ENCODE measurements around the gene MAF. TPM values are rescaled to one million over a fixed set of nuclear protein-coding genes. Genes with fewer than 3 reads are reported as not detected.

MAF gene
- total and polyA plus RNA-seq, 2 experiments from 2014 or later: 0.91 to 2.5 TPM

GRCh38 chr16:79595931-79596450, 4.5 kb downstream of the MAF start:
- peaks cover 49% of the 10 kb centered on the region for H3K4me1 ChIP-seq (ENCODE audit: insufficient read depth)
- Mint-ChIP-seq H3K4me3 (no peak overlapping the region), H3K36me3 (ENCODE audit: low read depth) (no peaks in the 10 kb centered on the region; the same call in 2 of the 3 replicates), H3K27ac (no peak overlapping the region), H3K4me1 (peaks cover 56% of the 10 kb centered on the region), H3K9me3 (no peaks in the 10 kb centered on the region), H3K27me3 (ENCODE audit: insufficient read depth, low read depth, poor library complexity) (peaks cover 21% of the 10 kb centered on the region)
- H3K9me2 ChIP-seq (ENCODE audit: insufficient read depth): no peaks in the 10 kb centered on the region
- no peak for ATAC-seq
- H3K27ac ChIP-seq (ENCODE audit: low read depth): no peak overlapping the region
- no peak for DNase-seq (ENCODE audit: low spot score)
- TF ChIP-seq REST (IDR thresholded peaks at IDR 0.05; ENCODE audit: unreplicated experiment) (no peak), CREB1 (CRISPR knock-in tag; IDR thresholded peaks at IDR 0.05; ENCODE audit: low read depth) (no peak), ZNF462 (CRISPR knock-in tag; IDR thresholded peaks at IDR 0.05) (no peak), NANOG (IDR thresholded peaks at IDR 0.05; ENCODE audit: borderline replicate concordance) (no peak), JUNB (IDR thresholded peaks at IDR 0.05; ENCODE audit: unreplicated experiment) (no peak), STAT1 (IDR thresholded peaks at IDR 0.05; ENCODE audit: unreplicated experiment) (no peak)
- no peaks in the 10 kb centered on the region for H4K20me1 ChIP-seq (replicated peaks; ENCODE audit: insufficient read depth)
- peaks cover 26% of the 10 kb centered on the region for H3K27me3 ChIP-seq (ENCODE audit: insufficient read depth)
- H3K4me2 ChIP-seq: 0 out of 2 replicates have a peak overlapping the region, but pooled peaks have one; percentile 1
- no peak overlapping the region for H3K4me3 ChIP-seq
- H3K79me2 ChIP-seq (replicated peaks; ENCODE audit: insufficient read depth): no peaks in the 10 kb centered on the region
- H3F3A ChIP-seq (replicated peaks; ENCODE audit: low read depth): no peaks in the 10 kb centered on the region
- no peak overlapping the region for H2AFZ ChIP-seq
- H3K36me3 ChIP-seq (ENCODE audit: insufficient read depth): no peaks in the 10 kb centered on the region

Measured in GM23338 (cell line).